ENCODE data around the gene RCAN3.

DNA sequence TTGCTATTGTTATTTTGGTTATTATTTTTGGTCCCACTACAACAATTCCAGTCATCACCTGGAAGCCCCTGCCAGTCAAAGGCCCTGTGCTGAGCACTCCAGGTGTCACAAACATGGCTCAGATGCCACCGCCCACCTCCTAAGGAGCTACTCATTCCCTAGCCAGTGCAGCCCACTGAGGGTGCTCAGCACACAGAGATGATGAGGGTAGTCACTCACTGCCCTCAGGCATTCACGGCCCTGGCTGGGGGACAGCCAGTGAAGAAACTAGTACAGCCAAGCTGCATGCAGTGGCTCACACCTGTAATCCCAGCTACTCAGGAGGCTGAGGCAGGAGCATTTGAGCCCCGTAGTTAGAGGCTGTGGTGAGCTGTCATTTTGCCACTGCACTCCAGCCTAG lies 44.8 kb upstream of the RCAN3 start:
- no peak for TF ChIP-seq CTCF (CRISPR knock-in tag; IDR thresholded peaks at IDR 0.05)
- no peak for TF ChIP-seq NFIC (IDR thresholded peaks at IDR 0.05; ENCODE audit: low read length)
- no peak for TF ChIP-seq ZNF720 (CRISPR knock-in tag; IDR thresholded peaks at IDR 0.05)
- no peak for TF ChIP-seq AKAP8 (CRISPR knock-in tag; IDR thresholded peaks at IDR 0.05)

Measured in HepG2 (cell line).